PC-9 (cell line): Measurements from ENCODE around the gene CRNKL1. TPM values are rescaled to one million over a fixed set of nuclear protein-coding genes. Genes with fewer than 3 reads are reported as not detected.

Experiments
- BruUV-seq: library from RNA; stranded (reverse); fragments of 400-500 nt; replicated peaks from 2 replicates; lab custom pipeline; 2021; lab: Mats Ljungman, UMichigan
- CTCF ChIA-PET: fragments of 300-600 bp; sonication (Branson Sonifier 250); formaldehyde crosslinking; loops from one replicate; lab custom pipeline; 2022; ENCODE audit warnings: antibody characterized with exemption; lab: Charles Lee
- POLR2A ChIA-PET: fragments of 300-600 bp; sonication (Branson Sonifier 250); formaldehyde crosslinking; loops from one replicate; lab custom pipeline; 2022; ENCODE audit warnings: antibody characterized with exemption; ENCODE audit not compliant: unreplicated experiment; lab: Charles Lee
- DNase-seq, 2 experiments: peaks; one replicate each; pipeline versions ENCODE4 v3.0.0 to v3.0.0-alpha.2; 2015 to 2022; ENCODE audit warnings: mixed read lengths in 1 of 2
- H2AFZ ChIP-seq: fragments of 200-600 bp; sonication (generic); 2 replicates; pipeline ENCODE4 v1.8.1; 2017; ENCODE audit warnings: antibody characterized with exemption
- H3F3A ChIP-seq: fragments of 200-600 bp; sonication (generic); 2 replicates; pipeline ENCODE4 v1.8.1; 2017; ENCODE audit warnings: antibody characterized with exemption, mild to moderate bottlenecking, low read depth; ENCODE audit not compliant: insufficient read depth
- H3K27ac ChIP-seq: fragments of 200-600 bp; sonication (generic); 2 replicates; pipeline ENCODE4 v1.6.1; 2016; ENCODE audit warnings: mixed run types
- H3K27me3 ChIP-seq: fragments of 200-600 bp; sonication (generic); 2 replicates; pipeline ENCODE4 v1.6.1; 2016; ENCODE audit warnings: low read depth, mixed run types; ENCODE audit not compliant: insufficient read depth
- H3K36me3 ChIP-seq: fragments of 200-600 bp; sonication (generic); 2 replicates; pipeline ENCODE4 v1.6.1; 2016; ENCODE audit warnings: low read depth, mixed run types
- H3K4me1 ChIP-seq: fragments of 200-600 bp; sonication (generic); replicated peaks from 2 replicates; pipeline ENCODE4 v1.6.1; 2016; ENCODE audit warnings: mixed run types; ENCODE audit not compliant: insufficient read depth
- H3K4me2 ChIP-seq: fragments of 200-600 bp; sonication (generic); 2 replicates; pipeline ENCODE4 v1.6.1; 2017; ENCODE audit warnings: mixed run types
- H3K4me3 ChIP-seq: fragments of 200-600 bp; sonication (generic); 2 replicates; pipeline ENCODE4 v1.6.1; 2016; ENCODE audit warnings: mixed run types
- H3K79me2 ChIP-seq: fragments of 200-600 bp; sonication (generic); 2 replicates; pipeline ENCODE4 v1.6.1; 2017; ENCODE audit warnings: low read depth, mixed run types
- H3K9me2 ChIP-seq: fragments of 200-600 bp; sonication (generic); 2 replicates; pipeline ENCODE4 v1.8.1; 2017; ENCODE audit warnings: mild to moderate bottlenecking; ENCODE audit not compliant: insufficient read depth
- H3K9me3 ChIP-seq: fragments of 200-600 bp; sonication (generic); 2 replicates; pipeline ENCODE4 v1.8.1; 2016; ENCODE audit warnings: low read depth; ENCODE audit not compliant: insufficient read depth
- H4K20me1 ChIP-seq: fragments of 200-600 bp; sonication (generic); 2 replicates; pipeline ENCODE4 v1.8.1; 2017; ENCODE audit not compliant: insufficient read depth
- EZH2 ChIP-seq: fragments of 200-600 bp; sonication (generic); IDR thresholded peaks from 2 replicates; pipeline ENCODE4 v1.8.0; 2017; ENCODE audit warnings: antibody characterized with exemption, low read depth
- intact Hi-C: fragments of 100-400 bp; cut with micrococcal nuclease; formaldehyde crosslinking; loops from one replicate; pipeline ENCODE4 v1.10.0; 2022; ENCODE audit not compliant: unreplicated experiment
- total RNA-seq: library from RNA; stranded (reverse); gene quantifications from 2 replicates; pipeline ENCODE4 v1.2.3, GENCODE V29; 2021
- TF ChIP-seq, protein P1 (sequence below): fragments of 200-600 bp; sonication (generic); conservative IDR thresholded peaks from 2 replicates; pipeline ENCODE4 v1.6.1; 2017; ENCODE audit warnings: mixed run types, antibody characterized with exemption, mild to moderate bottlenecking, moderate library complexity

Gene CRNKL1
- total RNA-seq, 1 experiment from 2014 or later, result 24.8 TPM

GRCh38 chr20:20037960-20038359 lies 14.3 kb downstream of the CRNKL1 start:
- peak in 1 of 2 experiments; percentile 52 for DNase-seq
- Histone ChIP-seq H3K27me3 (no peaks in the 10 kb centered on the region), H3F3A (peaks cover 33% of the 10 kb centered on the region), H3K4me1 (no peaks in the 10 kb centered on the region), H3K36me3 (0 out of 2 replicates have a peak, but pooled peaks cover 32% of the 10 kb centered on the region), H2AFZ (no peak overlapping the region), H3K27ac (no peak overlapping the region), H3K4me2 (no peak overlapping the region), H4K20me1 (peaks cover 7% of the 10 kb centered on the region), H3K9me3 (no peaks in the 10 kb centered on the region), H3K79me2 (no peaks in the 10 kb centered on the region), H3K9me2 (no peaks in the 10 kb centered on the region), H3K4me3 (no peak overlapping the region)
- no peak for TF ChIP-seq EZH2
- TF ChIP-seq, protein P1, sequence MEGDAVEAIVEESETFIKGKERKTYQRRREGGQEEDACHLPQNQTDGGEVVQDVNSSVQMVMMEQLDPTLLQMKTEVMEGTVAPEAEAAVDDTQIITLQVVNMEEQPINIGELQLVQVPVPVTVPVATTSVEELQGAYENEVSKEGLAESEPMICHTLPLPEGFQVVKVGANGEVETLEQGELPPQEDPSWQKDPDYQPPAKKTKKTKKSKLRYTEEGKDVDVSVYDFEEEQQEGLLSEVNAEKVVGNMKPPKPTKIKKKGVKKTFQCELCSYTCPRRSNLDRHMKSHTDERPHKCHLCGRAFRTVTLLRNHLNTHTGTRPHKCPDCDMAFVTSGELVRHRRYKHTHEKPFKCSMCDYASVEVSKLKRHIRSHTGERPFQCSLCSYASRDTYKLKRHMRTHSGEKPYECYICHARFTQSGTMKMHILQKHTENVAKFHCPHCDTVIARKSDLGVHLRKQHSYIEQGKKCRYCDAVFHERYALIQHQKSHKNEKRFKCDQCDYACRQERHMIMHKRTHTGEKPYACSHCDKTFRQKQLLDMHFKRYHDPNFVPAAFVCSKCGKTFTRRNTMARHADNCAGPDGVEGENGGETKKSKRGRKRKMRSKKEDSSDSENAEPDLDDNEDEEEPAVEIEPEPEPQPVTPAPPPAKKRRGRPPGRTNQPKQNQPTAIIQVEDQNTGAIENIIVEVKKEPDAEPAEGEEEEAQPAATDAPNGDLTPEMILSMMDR, result no peak
- intact Hi-C loops, result no loop called here
- ChIA-PET CTCF (interaction anchor here (0.7 kb wide), 1 partner anchor 541 kb away, joined by 4 read pairs; no protein-coding TSS in a partner anchor), POLR2A (interaction anchor here (0.9 kb wide), 1 partner anchor 15 kb away, joined by 8 read pairs; the partner anchor contains the start of genes CFAP61 and CRNKL1)
- BruUV-seq, result no TSS peak

GRCh38 chr20:20036756-20037155 lies 15.5 kb downstream of the CRNKL1 start:
- Histone ChIP-seq H3K9me3 (no peaks in the 10 kb centered on the region), H3K79me2 (no peaks in the 10 kb centered on the region), H2AFZ (no peak overlapping the region), H3K36me3 (peaks cover 29% of the 10 kb centered on the region; the same call in 1 of the 2 replicates), H4K20me1 (peaks cover 10% of the 10 kb centered on the region), H3K4me2 (no peak overlapping the region), H3K9me2 (no peaks in the 10 kb centered on the region), H3K4me3 (no peak overlapping the region), H3K27ac (no peak overlapping the region), H3F3A (peaks cover 39% of the 10 kb centered on the region), H3K27me3 (no peaks in the 10 kb centered on the region), H3K4me1 (no peaks in the 10 kb centered on the region)
- CTCF ChIA-PET, result no interaction called here
- POLR2A ChIA-PET, result interaction anchor here (0.6 kb wide), 1 partner anchor 11 kb away, joined by 5 read pairs; no protein-coding TSS in a partner anchor
- DNase-seq, result no peak
- BruUV-seq, result no TSS peak
- TF ChIP-seq, protein P1, result no peak
- no peak for TF ChIP-seq EZH2
- intact Hi-C loops, result no loop called here

DNA sequence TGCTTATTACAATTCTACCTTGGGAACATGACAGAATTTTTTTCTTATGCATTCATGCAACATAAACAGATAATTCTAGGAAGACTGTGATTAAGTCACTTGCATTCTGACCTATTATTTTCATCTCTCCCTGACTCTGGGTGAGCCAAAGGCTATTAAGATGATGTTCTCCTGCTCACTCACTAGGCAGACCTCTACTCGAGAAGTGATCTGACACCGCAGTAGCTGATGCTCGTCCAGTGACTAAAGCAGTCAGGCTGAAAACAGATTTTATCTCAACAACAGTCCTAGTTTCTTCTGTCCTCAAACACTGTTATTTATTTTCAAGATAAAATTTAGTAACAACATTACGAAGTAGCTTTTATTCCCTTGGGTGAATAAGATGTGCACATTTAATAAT lies 17.8 kb downstream of the CRNKL1 start:
- peaks cover 17% of the 10 kb centered on the region for H4K20me1 ChIP-seq
- peaks cover 38% of the 10 kb centered on the region for H3K36me3 ChIP-seq
- H3K4me3 ChIP-seq, result no peak overlapping the region
- peaks cover 9% of the 10 kb centered on the region; the same call in 1 of the 2 replicates for H3K79me2 ChIP-seq
- no peak overlapping the region for H3K27ac ChIP-seq
- no peak overlapping the region for H2AFZ ChIP-seq
- no peak for DNase-seq
- no TSS peak for BruUV-seq
- no peaks in the 10 kb centered on the region for H3K9me2 ChIP-seq
- ChIA-PET POLR2A (interaction anchor here (0.6 kb wide), 1 partner anchor 9 kb away, joined by 5 read pairs; no protein-coding TSS in a partner anchor), CTCF (no interaction called here)
- intact Hi-C loops, result no loop called here
- H3F3A ChIP-seq, result peaks cover 56% of the 10 kb centered on the region
- no peaks in the 10 kb centered on the region for H3K27me3 ChIP-seq
- no peaks in the 10 kb centered on the region for H3K9me3 ChIP-seq
- no peaks in the 10 kb centered on the region for H3K4me1 ChIP-seq
- TF ChIP-seq, protein P1, result no peak
- no peak for TF ChIP-seq EZH2
- H3K4me2 ChIP-seq, result no peak overlapping the region
